Measurements from ENCODE around the gene IL27RA.

IL27RA gene

DNA sequence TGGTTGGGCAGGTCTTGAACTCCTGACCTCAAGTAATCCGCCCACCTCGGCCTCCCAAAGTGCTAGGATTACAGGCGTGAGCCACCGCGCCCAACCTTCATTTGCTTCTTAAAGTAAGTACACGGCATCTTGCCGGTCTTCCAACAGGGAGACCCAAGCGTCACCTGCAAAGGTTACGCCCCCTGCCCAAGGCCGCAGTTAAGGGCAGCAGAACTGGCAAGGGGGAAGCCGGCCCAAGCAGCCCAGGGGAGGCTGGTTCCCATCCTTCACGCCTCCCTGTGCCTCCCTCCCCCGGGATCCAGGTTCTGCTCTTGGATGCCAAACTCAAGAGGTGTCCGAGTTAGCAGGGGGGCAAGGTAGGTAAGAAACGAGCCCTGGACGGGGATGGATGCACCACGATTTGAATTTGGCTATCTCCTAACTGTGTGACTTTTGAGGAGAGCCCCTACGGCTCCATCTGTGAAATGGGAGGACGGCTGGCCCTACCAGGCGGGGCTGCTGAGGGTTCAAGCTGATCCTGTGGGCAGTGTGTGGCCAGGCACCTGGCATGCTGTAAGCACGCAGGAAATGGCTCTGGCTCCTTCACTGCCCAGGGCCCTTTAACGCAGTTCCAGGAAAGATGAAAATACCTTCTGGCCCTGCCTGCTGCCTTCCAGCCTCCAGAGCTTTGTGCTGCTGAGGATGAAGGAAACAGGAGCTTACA is 34.5 kb upstream of the IL27RA start:
- Histone ChIP-seq H3K4me1 (ENCODE audit: low read length) (no peaks in the 10 kb centered on the region), H3K79me2 (ENCODE audit: low read length) (peaks cover 7% of the 10 kb centered on the region; the same call in 1 of the 2 replicates), H3K27ac (ENCODE audit: low read length) (no peak overlapping the region), H3K27me3 (ENCODE audit: low read depth, low read length) (no peaks in the 10 kb centered on the region), H2AFZ (ENCODE audit: low read depth, low read length) (no peak overlapping the region), H3K9ac (ENCODE audit: low read length) (no peak overlapping the region), H3K36me3 (replicated peaks; ENCODE audit: low read depth, low read length) (peaks cover 29% of the 10 kb centered on the region), H3K9me3 (ENCODE audit: insufficient read depth, low read length) (peaks cover 8% of the 10 kb centered on the region; the same call in 1 of the 2 replicates), H3K4me3 (ENCODE audit: low read length) (no peak overlapping the region), H3K4me2 (ENCODE audit: low read length) (no peak overlapping the region), H4K20me1 (ENCODE audit: insufficient read depth, low read length) (no peaks in the 10 kb centered on the region)
- no peak for TF ChIP-seq CTCF (IDR thresholded peaks at IDR 0.05; ENCODE audit: low read depth, low read length)
- TF ChIP-seq EZH2phosphoT487 (IDR thresholded peaks at IDR 0.05; ENCODE audit: low read depth), result no peak

- Histone ChIP-seq H3K4me3 (ENCODE audit: low read length) (no peak overlapping the region), H3K9me3 (ENCODE audit: insufficient read depth, low read length) (peaks cover 8% of the 10 kb centered on the region; the same call in 1 of the 2 replicates), H3K79me2 (ENCODE audit: low read length) (peaks cover 7% of the 10 kb centered on the region; the same call in 1 of the 2 replicates), H3K36me3 (replicated peaks; ENCODE audit: low read depth, low read length) (peaks cover 24% of the 10 kb centered on the region), H3K27ac (ENCODE audit: low read length) (no peak overlapping the region), H3K4me1 (ENCODE audit: low read length) (no peaks in the 10 kb centered on the region), H3K4me2 (ENCODE audit: low read length) (no peak overlapping the region), H2AFZ (ENCODE audit: low read depth, low read length) (no peak overlapping the region), H3K27me3 (ENCODE audit: low read depth, low read length) (no peaks in the 10 kb centered on the region), H4K20me1 (ENCODE audit: insufficient read depth, low read length) (no peaks in the 10 kb centered on the region), H3K9ac (ENCODE audit: low read length) (no peak overlapping the region)
- TF ChIP-seq CTCF (IDR thresholded peaks at IDR 0.05; ENCODE audit: low read depth, low read length) (no peak), EZH2phosphoT487 (IDR thresholded peaks at IDR 0.05; ENCODE audit: low read depth) (no peak)
Measured at GRCh38 chr19:13997631-13997962, 34.0 kb upstream of the IL27RA start.

DNA sequence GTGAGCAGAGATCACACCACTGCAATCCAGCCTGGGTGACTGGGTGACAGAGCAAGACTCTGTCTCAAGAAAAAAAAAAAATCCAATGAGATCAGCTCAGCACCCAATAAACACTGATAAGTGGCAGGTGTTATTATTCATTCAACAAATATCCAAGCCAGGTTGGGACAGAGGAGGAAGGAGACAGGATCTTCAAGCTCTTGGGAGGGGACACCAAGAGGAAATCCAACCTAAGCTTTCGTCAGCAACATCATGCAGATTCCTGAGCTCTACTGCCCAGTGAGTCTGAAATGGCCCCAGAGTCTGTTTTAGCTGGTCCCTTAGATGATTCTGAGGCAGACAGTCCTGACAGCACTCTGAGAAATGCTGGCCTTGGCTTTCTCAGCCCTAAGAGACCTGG is 33.1 kb upstream of the IL27RA start:
- Histone ChIP-seq H3K36me3 (replicated peaks; ENCODE audit: low read depth, low read length) (peaks cover 20% of the 10 kb centered on the region), H3K9me3 (ENCODE audit: insufficient read depth, low read length) (peaks cover 8% of the 10 kb centered on the region; the same call in 1 of the 2 replicates), H3K27me3 (ENCODE audit: low read depth, low read length) (no peaks in the 10 kb centered on the region), H3K9ac (ENCODE audit: low read length) (no peak overlapping the region), H2AFZ (ENCODE audit: low read depth, low read length) (no peak overlapping the region), H3K4me2 (ENCODE audit: low read length) (no peak overlapping the region), H3K27ac (ENCODE audit: low read length) (no peak overlapping the region), H3K4me1 (ENCODE audit: low read length) (no peaks in the 10 kb centered on the region), H3K4me3 (ENCODE audit: low read length) (no peak overlapping the region), H4K20me1 (ENCODE audit: insufficient read depth, low read length) (no peaks in the 10 kb centered on the region), H3K79me2 (ENCODE audit: low read length) (peaks cover 8% of the 10 kb centered on the region; the same call in 1 of the 2 replicates)
- TF ChIP-seq CTCF (IDR thresholded peaks at IDR 0.05; ENCODE audit: low read depth, low read length) (no peak), EZH2phosphoT487 (IDR thresholded peaks at IDR 0.05; ENCODE audit: low read depth) (no peak)

- Histone ChIP-seq H3K27ac (ENCODE audit: low read length) (no peak overlapping the region), H3K4me3 (ENCODE audit: low read length) (no peak overlapping the region), H3K9ac (ENCODE audit: low read length) (no peak overlapping the region), H3K36me3 (replicated peaks; ENCODE audit: low read depth, low read length) (peaks cover 20% of the 10 kb centered on the region), H3K4me1 (ENCODE audit: low read length) (no peaks in the 10 kb centered on the region), H2AFZ (ENCODE audit: low read depth, low read length) (no peak overlapping the region), H3K4me2 (ENCODE audit: low read length) (no peak overlapping the region), H3K9me3 (ENCODE audit: insufficient read depth, low read length) (peaks cover 8% of the 10 kb centered on the region; the same call in 1 of the 2 replicates), H4K20me1 (ENCODE audit: insufficient read depth, low read length) (no peaks in the 10 kb centered on the region), H3K27me3 (ENCODE audit: low read depth, low read length) (no peaks in the 10 kb centered on the region), H3K79me2 (ENCODE audit: low read length) (peaks cover 12% of the 10 kb centered on the region; the same call in 1 of the 2 replicates)
- TF ChIP-seq EZH2phosphoT487 (IDR thresholded peaks at IDR 0.05; ENCODE audit: low read depth) (no peak), CTCF (IDR thresholded peaks at IDR 0.05; ENCODE audit: low read depth, low read length) (no peak)
Measured at GRCh38 chr19:13999085-13999484, 32.5 kb upstream of the IL27RA start.

All from OCI-LY3 (cell line).